ENCODE results near the gene BRD1. TPM values are rescaled to one million over a fixed set of nuclear protein-coding genes. Genes with fewer than 3 reads are reported as not detected.

The BRD1 gene
- total and polyA plus RNA-seq, 7 donors: 7.9 to 22.9 (median 16.9) TPM

GRCh38 chr22:49825944-49826602 lies 1.6 kb downstream of the BRD1 start:
- peak overlapping the region; percentile 71 for H3K4me3 ChIP-seq
- intact Hi-C loops (cut with DNase I): loop anchor here in 1 of 2 donors (5.0 kb wide), 1 partner anchor 39 kb away; no protein-coding TSS in a partner anchor
- no peaks in the 10 kb centered on the region for H3K27me3 ChIP-seq (ENCODE audit: insufficient read depth in 3 of 3, low read length in 2 of 3)
- H3K36me3 ChIP-seq (ENCODE audit: insufficient read depth in 1 of 2, low read depth in 1 of 2): peaks cover 6 to 32% of the 10 kb centered on the region in 2 donors
- peaks cover 28% of the 10 kb centered on the region for H3K4me1 ChIP-seq
- no peak for TF ChIP-seq CTCF (IDR thresholded peaks at IDR 0.05)
- 10 to 15% (median 11%) methylated on average over 31 of the region's 31 CpGs for WGBS, 3 donors
- peak; percentile 29 to 51 (median 36) for ATAC-seq
- peak overlapping the region; percentile 80 for H3K27ac ChIP-seq
- peak in 1 of 2 donors; percentile 61 for DNase-seq
- H3K9me3 ChIP-seq: no peaks in the 10 kb centered on the region

DNA sequence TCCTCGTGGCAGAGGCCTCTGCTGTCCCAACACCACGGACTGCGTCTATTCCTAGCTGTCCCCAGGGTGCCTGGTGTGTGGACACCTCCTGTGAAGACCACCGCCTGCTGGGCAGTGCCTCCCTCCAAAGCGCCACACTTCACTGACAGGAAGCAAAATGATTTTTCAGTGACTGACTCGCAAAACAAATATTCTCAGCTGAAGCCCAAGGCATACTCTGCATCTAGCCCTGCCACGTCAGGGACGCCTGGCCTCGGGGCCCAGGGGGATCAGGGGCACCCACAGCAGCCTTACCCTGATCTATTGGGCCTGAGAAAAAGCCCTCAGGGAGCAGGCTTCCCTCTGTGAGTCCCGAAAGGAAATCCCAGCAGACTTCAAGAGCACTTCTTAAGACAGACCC lies 2.2 kb downstream of the BRD1 start:
- no peaks in the 10 kb centered on the region for H3K9me3 ChIP-seq
- intact Hi-C loops (cut with DNase I): loop anchor here in 1 of 2 donors (5.0 kb wide), 1 partner anchor 38 kb away; no protein-coding TSS in a partner anchor
- H3K27ac ChIP-seq: no peak overlapping the region
- H3K27me3 ChIP-seq (ENCODE audit: insufficient read depth in 3 of 3, low read length in 2 of 3): no peaks in the 10 kb centered on the region
- peaks cover 34% of the 10 kb centered on the region for H3K4me1 ChIP-seq
- peak in 1 of 2 donors; percentile 39 for DNase-seq
- ATAC-seq: no peak
- peak overlapping the region; percentile 71 for H3K4me3 ChIP-seq
- 60 to 65% (median 61%) methylated on average over 10 of the region's 10 CpGs for WGBS, 3 donors
- peaks cover 6 to 39% of the 10 kb centered on the region in 2 donors for H3K36me3 ChIP-seq (ENCODE audit: insufficient read depth in 1 of 2, low read depth in 1 of 2)
- no peak for TF ChIP-seq CTCF (IDR thresholded peaks at IDR 0.05)

DNA sequence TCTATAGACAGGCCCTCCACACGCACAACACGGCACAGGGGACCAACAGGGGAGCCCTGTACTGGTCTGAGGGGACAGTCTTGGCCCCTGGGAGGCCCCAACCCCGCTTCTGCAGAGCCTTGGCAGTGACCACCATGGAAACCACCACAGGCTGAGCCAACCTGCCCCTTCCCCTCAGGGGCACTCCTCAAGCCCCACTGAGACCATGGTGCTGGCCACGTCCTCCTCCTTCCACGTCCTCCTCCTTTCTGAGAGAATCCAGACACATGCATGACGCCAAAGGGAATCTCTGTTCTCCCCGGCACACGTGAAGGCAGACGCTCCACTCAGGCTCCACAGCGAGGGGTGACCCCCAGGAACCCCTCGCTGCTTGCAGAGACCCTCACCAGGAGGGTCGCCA lies 2.7 kb downstream of the BRD1 start:
- intact Hi-C loops (cut with DNase I): loop anchor here (5.0 kb wide), 1 partner anchor 38 kb away; no protein-coding TSS in a partner anchor
- Histone ChIP-seq H3K27ac (no peak overlapping the region), H3K4me3 (peak overlapping the region; percentile 71), H3K36me3 (ENCODE audit: insufficient read depth in 1 of 2, low read depth in 1 of 2) (peaks cover 6 to 44% of the 10 kb centered on the region in 2 donors), H3K27me3 (ENCODE audit: insufficient read depth in 3 of 3, low read length in 2 of 3) (no peaks in the 10 kb centered on the region), H3K9me3 (no peaks in the 10 kb centered on the region), H3K4me1 (peaks cover 37% of the 10 kb centered on the region)
- DNase-seq: peak in 1 of 2 donors; percentile 44
- ATAC-seq: no peak
- no peak for TF ChIP-seq CTCF (IDR thresholded peaks at IDR 0.05)
- 86 to 93% (median 88%) methylated on average over 12 of the region's 12 CpGs for WGBS, 3 donors

DNA sequence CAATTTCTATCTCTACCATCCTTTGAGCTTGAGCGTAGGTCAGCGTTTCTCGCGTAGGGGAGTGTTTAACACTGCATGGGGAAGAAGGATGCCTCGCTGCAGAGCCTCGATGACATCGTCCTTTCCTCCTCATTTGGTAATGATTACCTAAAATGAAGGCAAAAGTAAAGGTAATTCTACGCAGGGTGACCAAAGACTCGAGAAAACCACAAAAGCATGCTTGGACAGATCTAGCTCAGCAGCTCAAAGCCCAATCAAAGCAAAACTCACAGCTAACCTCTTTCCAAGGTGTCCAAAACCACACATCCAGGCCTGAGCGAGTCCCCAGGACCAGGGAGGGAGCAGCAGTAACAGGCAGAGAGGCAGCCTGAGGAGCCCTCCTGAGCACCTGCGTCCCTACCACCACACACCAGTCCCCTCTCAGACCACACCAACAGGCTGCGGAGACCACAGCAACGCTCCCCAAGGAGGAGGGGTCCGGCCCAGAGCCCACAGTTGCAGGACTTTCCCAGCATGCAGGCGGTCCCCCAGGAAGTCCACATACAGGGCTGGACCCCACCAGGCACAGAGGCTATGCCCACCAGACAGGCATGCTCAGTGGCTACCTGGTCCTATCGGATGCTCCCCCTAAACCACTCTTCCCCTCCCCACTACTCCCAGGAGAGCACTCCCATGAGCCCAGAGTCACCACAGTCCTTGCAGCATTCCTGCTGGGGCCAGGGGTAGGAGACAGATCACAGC lies 3.3 kb downstream of the BRD1 start:
- ATAC-seq: no peak
- Histone ChIP-seq H3K36me3 (ENCODE audit: insufficient read depth in 1 of 2, low read depth in 1 of 2) (peaks cover 6 to 49% of the 10 kb centered on the region in 2 donors), H3K4me1 (peaks cover 37% of the 10 kb centered on the region), H3K27me3 (ENCODE audit: insufficient read depth in 3 of 3, low read length in 2 of 3) (no peaks in the 10 kb centered on the region), H3K4me3 (peak overlapping the region; percentile 71), H3K9me3 (no peaks in the 10 kb centered on the region), H3K27ac (no peak overlapping the region)
- WGBS, 3 donors: 88 to 91% (median 90%) methylated on average over 15 to 16 of the region's 16 CpGs
- no peak for TF ChIP-seq CTCF (IDR thresholded peaks at IDR 0.05)
- peak in 1 of 2 donors; percentile 26 for DNase-seq
- intact Hi-C loops (cut with DNase I): loop anchor here in 1 of 2 donors (5.0 kb wide), 1 partner anchor 37 kb away; no protein-coding TSS in a partner anchor
